Measurements from ENCODE around the gene PDK2. TPM values are rescaled to one million over a fixed set of nuclear protein-coding genes. Genes with fewer than 3 reads are reported as not detected.

PDK2 gene
- total RNA-seq, 1 experiment from 2014 or later = 31.9 TPM

DNA sequence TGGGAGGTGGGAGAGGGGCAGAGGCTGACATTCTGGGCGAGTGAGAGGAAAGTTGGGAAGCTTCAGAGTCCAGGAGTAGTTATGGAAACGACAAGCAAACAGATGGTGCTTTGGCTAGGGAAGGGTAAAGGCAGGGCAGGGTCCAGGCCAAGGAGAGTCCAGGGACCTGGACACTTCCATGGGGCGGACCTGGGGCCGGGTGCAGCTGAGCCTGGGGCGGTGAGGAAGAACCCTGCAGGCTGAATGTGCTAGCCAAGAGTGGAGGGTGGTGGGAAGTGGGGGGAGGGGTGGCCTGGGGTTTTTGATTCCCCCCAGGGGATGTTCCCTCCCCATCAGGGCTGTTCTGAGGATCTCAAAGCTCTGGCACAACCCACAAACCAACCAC is 52.7 kb downstream of the PDK2 start:
- CTCF ChIA-PET = interaction anchor here (0.6 kb wide), 1 partner anchor 53 kb away, joined by 3 read pairs; no protein-coding TSS in a partner anchor
- H3K79me2 ChIP-seq (ENCODE audit: low read length) = peaks cover 59% of the 10 kb centered on the region
- no peak for ATAC-seq
- TF ChIP-seq EZH2 (IDR thresholded peaks at IDR 0.05; ENCODE audit: low read length, unreplicated experiment) (no peak), EZH2phosphoT487 (IDR thresholded peaks at IDR 0.05; ENCODE audit: borderline replicate concordance, low read length) (no peak)
- TF ChIP-seq, protein P1, sequence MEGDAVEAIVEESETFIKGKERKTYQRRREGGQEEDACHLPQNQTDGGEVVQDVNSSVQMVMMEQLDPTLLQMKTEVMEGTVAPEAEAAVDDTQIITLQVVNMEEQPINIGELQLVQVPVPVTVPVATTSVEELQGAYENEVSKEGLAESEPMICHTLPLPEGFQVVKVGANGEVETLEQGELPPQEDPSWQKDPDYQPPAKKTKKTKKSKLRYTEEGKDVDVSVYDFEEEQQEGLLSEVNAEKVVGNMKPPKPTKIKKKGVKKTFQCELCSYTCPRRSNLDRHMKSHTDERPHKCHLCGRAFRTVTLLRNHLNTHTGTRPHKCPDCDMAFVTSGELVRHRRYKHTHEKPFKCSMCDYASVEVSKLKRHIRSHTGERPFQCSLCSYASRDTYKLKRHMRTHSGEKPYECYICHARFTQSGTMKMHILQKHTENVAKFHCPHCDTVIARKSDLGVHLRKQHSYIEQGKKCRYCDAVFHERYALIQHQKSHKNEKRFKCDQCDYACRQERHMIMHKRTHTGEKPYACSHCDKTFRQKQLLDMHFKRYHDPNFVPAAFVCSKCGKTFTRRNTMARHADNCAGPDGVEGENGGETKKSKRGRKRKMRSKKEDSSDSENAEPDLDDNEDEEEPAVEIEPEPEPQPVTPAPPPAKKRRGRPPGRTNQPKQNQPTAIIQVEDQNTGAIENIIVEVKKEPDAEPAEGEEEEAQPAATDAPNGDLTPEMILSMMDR (conservative IDR thresholded peaks at IDR 0.05; ENCODE audit: low read depth, low read length) = no peak
- H3K27ac ChIP-seq (ENCODE audit: low read length) = peak overlapping the region; percentile 7; the same call in 1 of the 2 replicates
- H4K20me1 ChIP-seq (ENCODE audit: low read length) = peaks cover 38% of the 10 kb centered on the region
- intact Hi-C loops (cut with micrococcal nuclease) = no loop called here
- DNase-seq = no peak
- POLR2A ChIA-PET (ENCODE audit: unreplicated experiment) = interaction anchor here (0.6 kb wide), 1 partner anchor 102 kb away, joined by 3 read pairs; no protein-coding TSS in a partner anchor
- peaks cover 20% of the 10 kb centered on the region; the same call in 1 of the 2 replicates for H3K36me3 ChIP-seq (ENCODE audit: low read depth, low read length)
- peak overlapping the region; percentile 99 for H3K4me2 ChIP-seq (ENCODE audit: low read length)
- H3K4me3 ChIP-seq (ENCODE audit: low read length) = peak overlapping the region; percentile 90
- H3K9me2 ChIP-seq (replicated peaks; ENCODE audit: low read length) = no peaks in the 10 kb centered on the region
- no TSS peak for BruUV-seq (replicated peaks)
- H2AFZ ChIP-seq (ENCODE audit: low read length) = no peak overlapping the region
- H3K9ac ChIP-seq (ENCODE audit: low read length) = peak overlapping the region; percentile 87
- no peaks in the 10 kb centered on the region for H3F3A ChIP-seq (ENCODE audit: low read length, unreplicated experiment)
- no peaks in the 10 kb centered on the region for H3K9me3 ChIP-seq (ENCODE audit: low read length)
- no peaks in the 10 kb centered on the region for H3K27me3 ChIP-seq (ENCODE audit: low read length)
- H3K4me1 ChIP-seq (ENCODE audit: insufficient read depth, low read length) = peaks cover 37% of the 10 kb centered on the region

DNA sequence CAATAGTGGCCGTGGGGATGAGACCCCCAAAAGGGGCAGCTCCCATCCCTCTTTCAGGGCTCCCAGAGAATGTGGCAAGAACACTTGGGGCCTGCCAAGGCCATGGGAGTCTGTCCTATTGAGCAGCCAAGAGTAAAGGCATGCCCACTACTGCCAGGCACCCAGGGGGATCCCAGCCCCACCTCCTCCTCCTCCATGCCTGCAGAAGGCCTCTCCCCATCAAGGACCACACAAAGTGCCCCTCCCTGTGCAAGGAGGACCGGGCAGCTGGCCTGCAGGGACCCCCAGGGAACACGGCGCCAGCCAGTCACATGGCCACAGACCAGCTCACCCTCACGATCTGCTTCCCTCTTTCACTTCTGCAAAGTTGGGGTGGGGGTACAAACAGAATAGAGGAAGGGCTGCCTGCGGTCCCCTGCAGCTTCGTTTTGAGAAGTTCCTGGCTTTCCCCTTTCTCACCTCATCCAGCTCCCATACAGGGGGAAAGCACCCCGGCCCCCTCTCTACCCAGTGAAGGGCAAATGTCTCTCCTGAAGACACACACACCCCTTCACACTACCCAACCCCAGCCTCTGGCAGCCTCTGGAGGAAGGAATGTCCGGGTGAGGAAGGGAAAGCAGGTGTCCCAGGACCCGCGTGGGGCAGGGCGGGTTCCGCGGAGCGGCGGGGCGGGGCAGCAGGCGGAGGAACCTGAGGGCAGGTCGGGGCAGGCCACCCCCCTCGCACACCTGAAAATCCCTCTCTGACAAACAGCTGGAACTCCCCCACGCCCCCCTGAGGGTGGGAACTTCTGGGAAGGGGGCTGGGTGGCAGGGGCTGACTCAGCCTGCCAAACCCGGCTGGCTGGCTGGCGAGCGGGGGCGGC is 53.3 kb downstream of the PDK2 start:
- peak overlapping the region; percentile 87 for H3K9ac ChIP-seq (ENCODE audit: low read length)
- H4K20me1 ChIP-seq (ENCODE audit: low read length) = peaks cover 38% of the 10 kb centered on the region
- peaks cover 17% of the 10 kb centered on the region; the same call in 1 of the 2 replicates for H3K36me3 ChIP-seq (ENCODE audit: low read depth, low read length)
- intact Hi-C loops (cut with micrococcal nuclease) = no loop called here
- ATAC-seq = peak; percentile 27
- H3K4me1 ChIP-seq (ENCODE audit: insufficient read depth, low read length) = peaks cover 37% of the 10 kb centered on the region
- 0 out of 2 replicates have a peak overlapping the region, but pooled peaks have one; percentile 2 for H2AFZ ChIP-seq (ENCODE audit: low read length)
- H3K9me3 ChIP-seq (ENCODE audit: low read length) = no peaks in the 10 kb centered on the region
- H3K27ac ChIP-seq (ENCODE audit: low read length) = peak overlapping the region; percentile 7
- H3K27me3 ChIP-seq (ENCODE audit: low read length) = no peaks in the 10 kb centered on the region
- peak overlapping the region; percentile 90 for H3K4me3 ChIP-seq (ENCODE audit: low read length)
- ChIA-PET POLR2A (ENCODE audit: unreplicated experiment) (no interaction called here), CTCF (interaction anchor here (0.6 kb wide), 1 partner anchor 54 kb away, joined by 3 read pairs; no protein-coding TSS in a partner anchor)
- TF ChIP-seq, protein P1 (conservative IDR thresholded peaks at IDR 0.05; ENCODE audit: low read depth, low read length) = peak; percentile 31; the same call in 1 of the 2 replicates
- TF ChIP-seq EZH2phosphoT487 (IDR thresholded peaks at IDR 0.05; ENCODE audit: borderline replicate concordance, low read length) (no peak), EZH2 (IDR thresholded peaks at IDR 0.05; ENCODE audit: low read length, unreplicated experiment) (no peak)
- H3K79me2 ChIP-seq (ENCODE audit: low read length) = peaks cover 59% of the 10 kb centered on the region
- no TSS peak for BruUV-seq (replicated peaks)
- DNase-seq = peak; percentile 69
- H3K9me2 ChIP-seq (replicated peaks; ENCODE audit: low read length) = no peaks in the 10 kb centered on the region
- no peaks in the 10 kb centered on the region for H3F3A ChIP-seq (ENCODE audit: low read length, unreplicated experiment)
- H3K4me2 ChIP-seq (ENCODE audit: low read length) = peak overlapping the region; percentile 99
